H1 (cell line): ENCODE results near the gene CAPN2.

Source experiments
- EP300 ChIP-seq, 2 experiments: IDR thresholded peaks; 1 replicate in 1 of 2; 2 replicates in 1 of 2; pipeline ENCODE4 v1.6.1; 2011 to 2012; ENCODE audit warnings: low read depth in 2 of 2, low read length in 2 of 2, mild to moderate bottlenecking in 2 of 2, borderline replicate concordance in 1 of 2, inconsistent platforms in 1 of 2, moderate library complexity in 1 of 2
- POLR2A ChIP-seq, 2 experiments: IDR thresholded peaks; 1 replicate in 1 of 2; 2 replicates in 1 of 2; pipeline ENCODE4 v1.6.1; 2011; ENCODE audit warnings: low read depth in 2 of 2, low read length in 2 of 2, mild to moderate bottlenecking in 2 of 2; ENCODE audit errors: control extremely low read depth in 1 of 2
- RAD21 ChIP-seq, 2 experiments: IDR thresholded peaks in 1 of 2; conservative IDR thresholded peaks in 1 of 2; 2 replicates each; pipeline ENCODE4 v1.6.1; 2011; ENCODE audit warnings: low read depth in 2 of 2, low read length in 2 of 2, improper control_type of control experiment in 1 of 2, inconsistent platforms in 1 of 2, mild to moderate bottlenecking in 1 of 2, moderate library complexity in 1 of 2
- TF ChIP-seq, protein P1 (sequence below), 3 experiments: IDR thresholded peaks; 1 replicate in 2 of 3; 2 replicates in 1 of 3; pipeline versions ENCODE4 v1.5.1 to v1.6.1; 2011; ENCODE audit warnings: low read length in 3 of 3, mild to moderate bottlenecking in 3 of 3, inconsistent platforms in 2 of 3, low read depth in 1 of 3, moderate library complexity in 1 of 3; ENCODE audit not compliant: insufficient read depth in 1 of 3; ENCODE audit errors: control extremely low read depth in 1 of 3

DNA sequence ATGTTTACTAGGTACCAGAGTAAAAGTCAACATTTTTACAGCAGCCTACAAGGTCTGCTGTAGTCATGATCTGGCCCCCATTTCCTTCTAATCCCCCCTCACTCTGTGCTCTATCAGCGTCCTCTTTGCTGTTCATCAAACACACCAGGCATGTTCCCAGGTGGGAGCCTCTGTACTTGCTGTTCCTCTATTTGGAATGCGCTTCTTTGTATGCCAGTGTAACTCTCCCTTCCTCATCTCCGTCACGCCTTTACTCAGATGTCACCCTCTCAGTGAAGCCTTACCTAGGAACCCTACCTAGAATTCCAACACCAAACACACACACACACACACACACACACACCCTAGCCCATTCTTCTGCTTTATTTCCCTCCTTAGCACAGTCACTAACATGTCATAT, 112.4 kb downstream of the CAPN2 start:
- TF ChIP-seq, protein P1, sequence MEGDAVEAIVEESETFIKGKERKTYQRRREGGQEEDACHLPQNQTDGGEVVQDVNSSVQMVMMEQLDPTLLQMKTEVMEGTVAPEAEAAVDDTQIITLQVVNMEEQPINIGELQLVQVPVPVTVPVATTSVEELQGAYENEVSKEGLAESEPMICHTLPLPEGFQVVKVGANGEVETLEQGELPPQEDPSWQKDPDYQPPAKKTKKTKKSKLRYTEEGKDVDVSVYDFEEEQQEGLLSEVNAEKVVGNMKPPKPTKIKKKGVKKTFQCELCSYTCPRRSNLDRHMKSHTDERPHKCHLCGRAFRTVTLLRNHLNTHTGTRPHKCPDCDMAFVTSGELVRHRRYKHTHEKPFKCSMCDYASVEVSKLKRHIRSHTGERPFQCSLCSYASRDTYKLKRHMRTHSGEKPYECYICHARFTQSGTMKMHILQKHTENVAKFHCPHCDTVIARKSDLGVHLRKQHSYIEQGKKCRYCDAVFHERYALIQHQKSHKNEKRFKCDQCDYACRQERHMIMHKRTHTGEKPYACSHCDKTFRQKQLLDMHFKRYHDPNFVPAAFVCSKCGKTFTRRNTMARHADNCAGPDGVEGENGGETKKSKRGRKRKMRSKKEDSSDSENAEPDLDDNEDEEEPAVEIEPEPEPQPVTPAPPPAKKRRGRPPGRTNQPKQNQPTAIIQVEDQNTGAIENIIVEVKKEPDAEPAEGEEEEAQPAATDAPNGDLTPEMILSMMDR (IDR thresholded peaks at IDR 0.05; ENCODE audit: control extremely low read depth in 1 of 3, insufficient read depth in 1 of 3, low read depth in 1 of 3, low read length in 3 of 3) = no peak
- TF ChIP-seq RAD21 (IDR thresholded peaks at IDR 0.05 in 1 of 2, conservative IDR thresholded peaks at IDR 0.05 in 1 of 2; ENCODE audit: low read depth in 2 of 2, low read length in 2 of 2) = no peak
- no peak for TF ChIP-seq POLR2A (IDR thresholded peaks at IDR 0.05; ENCODE audit: control extremely low read depth in 1 of 2, low read depth in 2 of 2, low read length in 2 of 2)
- no peak for TF ChIP-seq EP300 (IDR thresholded peaks at IDR 0.05; ENCODE audit: borderline replicate concordance in 1 of 2, low read depth in 2 of 2, low read length in 2 of 2)
